Activated CD4-positive, alpha-beta T cell treated with anti-CD3 and anti-CD28 coated beads, Interleukin-2, amount 10 ng/mL, durations not matched to agents 7 days and 5 days (primary cell): ENCODE data around the gene ECT2. TPM values are rescaled to one million over a fixed set of nuclear protein-coding genes. Genes with fewer than 3 reads are reported as not detected.
"Not testable (repeated sequence)": the region's sequence is repeated elsewhere in the genome, so short reads cannot be mapped to it uniquely, and the experiment has no call there.

Source experiments
- CTCF ChIA-PET: fragments of 350-600 bp; sonication (Branson Sonifier 250); formaldehyde crosslinking; loops from one replicate; lab custom pipeline; 2021; ENCODE audit warnings: antibody characterized with exemption; lab: Charles Lee
- POLR2A ChIA-PET: fragments of 350-600 bp; sonication (Branson Sonifier 250); formaldehyde crosslinking; loops from one replicate; lab custom pipeline; 2021; ENCODE audit warnings: antibody characterized with exemption; lab: Charles Lee
- DNase-seq: peaks from one replicate; pipeline ENCODE4 v3.0.0-alpha.2; 2020
- H3K27ac Mint-ChIP-seq: one replicate; pipeline ENCODE4 v1.8.0; 2021; ENCODE audit warnings: mild to moderate bottlenecking, moderate library complexity, mixed read lengths
- H3K27me3 Mint-ChIP-seq: one replicate; pipeline ENCODE4 v1.8.0; 2021; ENCODE audit warnings: mixed read lengths
- H3K36me3 Mint-ChIP-seq: one replicate; pipeline ENCODE4 v1.8.0; 2021; ENCODE audit warnings: low read depth, mixed read lengths
- H3K4me1 Mint-ChIP-seq: one replicate; pipeline ENCODE4 v1.8.0; 2021; ENCODE audit warnings: mixed read lengths
- H3K4me3 Mint-ChIP-seq: one replicate; pipeline ENCODE4 v1.8.0; 2021; ENCODE audit warnings: mild to moderate bottlenecking, moderate library complexity, mixed read lengths
- H3K9me3 Mint-ChIP-seq: one replicate; pipeline ENCODE4 v1.8.0; 2021; ENCODE audit warnings: mixed read lengths
- total RNA-seq, 2 experiments: library from RNA; stranded (reverse); gene quantifications; one replicate each; pipeline ENCODE4 v1.2.3, GENCODE V29; 2021

Gene ECT2
- total RNA-seq, 2 experiments from 2014 or later: 56.0 to 60.2 TPM

DNA sequence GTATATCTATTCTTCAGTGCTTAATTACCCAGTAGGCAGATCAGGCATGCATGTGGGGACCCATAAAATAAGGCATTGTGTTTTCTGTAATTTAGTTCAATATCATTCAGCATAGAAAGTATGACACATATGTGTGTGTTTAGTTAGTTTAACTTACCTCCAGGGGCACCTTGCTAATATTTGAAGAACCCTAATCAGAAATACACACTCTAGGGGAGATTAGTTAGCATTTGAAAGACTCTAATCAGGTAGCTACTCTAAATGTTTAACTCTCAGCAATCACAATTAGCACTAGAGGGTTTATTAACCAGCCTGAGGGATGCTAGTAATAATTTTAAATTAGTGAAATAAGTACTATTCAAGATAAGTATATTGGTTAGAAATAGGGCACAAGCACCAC is 104.5 kb downstream of the ECT2 start:
- DNase-seq: no peak
- Mint-ChIP-seq H3K4me3 (no peak overlapping the region), H3K36me3 (no peaks in the 10 kb centered on the region), H3K27me3 (peaks cover 5% of the 10 kb centered on the region), H3K27ac (no peak overlapping the region), H3K4me1 (no peaks in the 10 kb centered on the region), H3K9me3 (no peaks in the 10 kb centered on the region)
- CTCF ChIA-PET: no interaction called here
- POLR2A ChIA-PET: no interaction called here

DNA sequence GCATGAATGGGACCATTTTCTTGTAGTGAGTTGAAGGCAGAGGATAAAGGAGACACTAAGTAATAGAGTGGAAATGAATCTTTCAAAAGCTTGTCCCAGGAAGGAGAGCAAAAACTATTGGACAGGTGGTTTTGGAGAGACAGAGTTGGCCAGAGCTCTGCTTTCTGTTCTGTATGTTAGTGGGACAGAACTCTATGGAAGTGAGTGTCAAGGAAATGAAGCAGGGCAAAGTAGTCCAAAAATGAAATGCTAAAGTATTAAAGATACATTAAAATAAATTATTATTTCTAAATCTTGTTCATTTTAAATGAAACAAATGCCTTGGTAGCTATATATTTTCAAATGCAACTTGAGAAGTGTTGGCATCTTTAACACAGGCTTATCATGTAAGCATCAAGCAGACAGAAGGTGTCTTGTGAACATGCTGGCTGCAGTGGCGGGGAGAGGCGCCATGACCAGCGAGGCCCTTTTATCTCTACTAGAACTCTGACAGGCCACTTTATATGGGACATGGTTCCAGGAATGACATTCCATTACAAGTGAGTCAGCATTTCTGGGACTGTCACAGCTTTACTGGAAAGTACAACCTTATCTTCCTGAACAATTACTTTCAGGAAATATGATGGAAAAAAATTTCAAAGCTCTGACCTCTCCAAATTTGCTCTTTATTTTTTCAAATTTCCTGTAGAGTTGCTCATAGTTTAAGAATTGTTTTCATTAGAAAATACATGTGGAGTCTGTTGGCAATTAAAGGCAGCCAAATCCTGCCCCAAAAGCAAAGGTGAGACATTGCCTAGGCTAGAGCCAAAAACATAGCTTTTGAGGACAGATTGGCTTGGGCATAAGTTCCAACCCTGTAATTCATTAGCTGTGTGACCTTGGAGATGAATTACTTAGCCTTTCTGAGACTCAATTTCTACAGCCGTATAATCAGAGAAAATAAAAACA is 106.5 kb downstream of the ECT2 start:
- Mint-ChIP-seq H3K9me3 (no peaks in the 10 kb centered on the region), H3K36me3 (no peaks in the 10 kb centered on the region), H3K27ac (no peak overlapping the region), H3K27me3 (peaks cover 5% of the 10 kb centered on the region), H3K4me1 (no peaks in the 10 kb centered on the region), H3K4me3 (no peak overlapping the region)
- DNase-seq: no peak
- CTCF ChIA-PET: interaction anchor here (0.7 kb wide), 1 partner anchor 318 kb away, joined by 3 read pairs; no protein-coding TSS in a partner anchor
- POLR2A ChIA-PET: no interaction called here

DNA sequence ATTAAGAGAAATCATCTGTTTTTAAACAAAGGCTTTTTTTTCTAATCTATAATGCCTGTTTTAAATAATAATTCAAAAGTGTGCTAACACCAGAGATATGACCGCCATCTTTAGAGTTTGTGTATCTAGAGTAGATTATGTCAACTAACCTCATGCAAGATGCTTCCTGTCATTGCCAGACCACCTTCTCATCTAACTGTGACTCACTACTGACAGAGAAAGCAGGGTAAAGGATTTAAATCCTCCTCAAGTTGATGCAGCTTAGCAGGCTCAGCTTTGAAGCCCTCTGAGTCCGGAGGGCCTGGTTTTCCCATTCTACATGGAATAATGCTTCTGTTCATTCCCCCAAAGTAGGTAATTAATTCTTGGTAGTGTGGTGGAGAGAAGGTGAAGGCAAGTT is 108.5 kb downstream of the ECT2 start:
- Mint-ChIP-seq H3K4me1 (no peaks in the 10 kb centered on the region), H3K9me3 (no peaks in the 10 kb centered on the region), H3K27me3 (peaks cover 5% of the 10 kb centered on the region), H3K27ac (no peak overlapping the region), H3K36me3 (no peaks in the 10 kb centered on the region), H3K4me3 (no peak overlapping the region)
- ChIA-PET POLR2A (interaction anchor here (0.6 kb wide), 1 partner anchor 13 kb away, joined by 9 read pairs; no protein-coding TSS in a partner anchor), CTCF (no interaction called here)
- DNase-seq: no peak

DNA sequence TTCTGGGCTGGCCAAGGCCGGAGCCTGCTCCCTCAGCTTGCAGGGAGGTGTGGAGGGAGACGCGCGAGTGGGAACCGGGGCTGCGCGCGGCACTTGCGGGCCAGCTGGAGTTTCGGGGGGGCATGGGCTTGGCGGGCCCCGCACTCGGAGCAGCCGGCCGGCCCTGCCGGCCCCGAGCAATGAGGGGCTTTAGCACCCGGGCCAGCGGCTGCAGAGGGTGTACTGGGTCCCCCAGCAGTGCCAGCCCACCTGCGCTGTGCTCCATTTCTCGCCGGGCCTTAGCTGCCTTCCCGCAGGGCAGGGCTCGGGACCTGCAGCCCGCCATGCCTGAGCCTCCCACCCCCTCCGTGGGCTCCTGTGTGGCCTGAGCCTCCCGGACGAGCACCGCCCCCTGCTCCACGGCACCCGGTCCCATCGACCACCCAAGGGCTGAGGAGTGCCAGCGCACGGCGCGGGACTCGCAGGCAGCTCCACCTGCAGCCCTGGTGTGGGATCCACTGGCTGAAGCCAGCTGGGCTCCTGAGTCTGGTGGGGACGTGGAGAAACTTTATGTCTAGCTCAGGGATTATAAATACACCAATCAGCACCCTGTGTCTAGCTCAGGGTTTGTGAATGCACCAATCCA is 116.3 kb downstream of the ECT2 start:
- H3K9me3 Mint-ChIP-seq, H3K4me3 Mint-ChIP-seq, H3K36me3 Mint-ChIP-seq, H3K27ac Mint-ChIP-seq, CTCF ChIA-PET, POLR2A ChIA-PET, H3K4me1 Mint-ChIP-seq, DNase-seq, H3K27me3 Mint-ChIP-seq: not testable (repeated sequence)

DNA sequence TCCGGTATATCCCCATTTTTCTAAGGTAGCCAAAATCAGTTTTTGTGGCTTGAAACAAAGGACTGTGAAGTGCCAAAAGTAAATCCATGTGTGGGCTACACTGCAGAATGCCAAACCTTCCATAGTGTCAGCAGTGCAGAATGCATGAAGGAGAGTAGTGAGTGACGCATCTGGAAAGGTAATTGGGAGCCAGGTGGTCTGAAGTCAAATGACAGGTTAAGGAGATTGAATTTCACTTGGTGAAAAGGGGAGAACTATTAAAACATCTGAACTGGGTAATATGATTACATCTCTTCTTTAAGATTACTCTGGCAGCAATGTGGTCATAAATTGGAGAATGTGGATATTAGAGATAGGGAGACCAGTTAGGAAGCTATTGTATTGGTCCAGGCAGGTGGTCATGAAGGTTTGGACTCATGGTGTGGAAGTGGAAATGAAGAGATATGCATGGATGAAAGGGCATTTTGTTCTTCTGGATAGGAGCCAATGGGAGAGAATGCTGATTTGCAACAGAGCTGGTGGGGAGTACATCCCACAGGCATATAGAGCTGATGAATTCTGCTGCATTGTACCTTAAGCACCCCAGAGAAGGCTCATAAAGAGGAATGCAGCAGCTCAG is 118.2 kb downstream of the ECT2 start:
- Mint-ChIP-seq H3K36me3 (no peaks in the 10 kb centered on the region), H3K27me3 (peaks cover 2% of the 10 kb centered on the region), H3K27ac (no peak overlapping the region), H3K9me3 (no peaks in the 10 kb centered on the region), H3K4me1 (no peaks in the 10 kb centered on the region), H3K4me3 (no peak overlapping the region)
- ChIA-PET CTCF (no interaction called here), POLR2A (no interaction called here)
- DNase-seq: no peak

DNA sequence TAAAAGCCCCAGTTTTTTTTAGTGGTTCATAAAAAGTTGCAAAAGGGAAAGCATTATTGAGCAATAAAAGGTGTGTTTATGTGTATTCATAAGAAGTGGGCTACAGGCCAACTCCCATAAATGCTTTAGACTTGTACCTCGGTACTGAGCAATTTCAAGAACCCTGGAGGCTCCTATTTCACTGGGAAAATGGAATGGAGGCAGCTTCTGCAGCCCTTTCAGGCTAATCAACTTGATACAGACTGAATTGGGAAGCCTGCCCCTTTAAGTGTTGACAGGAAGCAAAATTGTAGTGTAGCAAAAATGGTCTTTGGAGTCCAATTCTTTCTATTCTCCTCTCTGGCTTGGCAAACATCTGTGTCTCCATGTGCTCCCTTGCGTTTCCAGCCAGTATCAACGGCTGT is 118.8 kb downstream of the ECT2 start:
- DNase-seq: no peak
- ChIA-PET CTCF (no interaction called here), POLR2A (no interaction called here)
- H3K27me3 Mint-ChIP-seq: peaks cover 2% of the 10 kb centered on the region
- no peaks in the 10 kb centered on the region for H3K9me3 Mint-ChIP-seq
- H3K36me3 Mint-ChIP-seq: no peaks in the 10 kb centered on the region
- H3K4me3 Mint-ChIP-seq: no peak overlapping the region
- H3K4me1 Mint-ChIP-seq: no peaks in the 10 kb centered on the region
- no peak overlapping the region for H3K27ac Mint-ChIP-seq

DNA sequence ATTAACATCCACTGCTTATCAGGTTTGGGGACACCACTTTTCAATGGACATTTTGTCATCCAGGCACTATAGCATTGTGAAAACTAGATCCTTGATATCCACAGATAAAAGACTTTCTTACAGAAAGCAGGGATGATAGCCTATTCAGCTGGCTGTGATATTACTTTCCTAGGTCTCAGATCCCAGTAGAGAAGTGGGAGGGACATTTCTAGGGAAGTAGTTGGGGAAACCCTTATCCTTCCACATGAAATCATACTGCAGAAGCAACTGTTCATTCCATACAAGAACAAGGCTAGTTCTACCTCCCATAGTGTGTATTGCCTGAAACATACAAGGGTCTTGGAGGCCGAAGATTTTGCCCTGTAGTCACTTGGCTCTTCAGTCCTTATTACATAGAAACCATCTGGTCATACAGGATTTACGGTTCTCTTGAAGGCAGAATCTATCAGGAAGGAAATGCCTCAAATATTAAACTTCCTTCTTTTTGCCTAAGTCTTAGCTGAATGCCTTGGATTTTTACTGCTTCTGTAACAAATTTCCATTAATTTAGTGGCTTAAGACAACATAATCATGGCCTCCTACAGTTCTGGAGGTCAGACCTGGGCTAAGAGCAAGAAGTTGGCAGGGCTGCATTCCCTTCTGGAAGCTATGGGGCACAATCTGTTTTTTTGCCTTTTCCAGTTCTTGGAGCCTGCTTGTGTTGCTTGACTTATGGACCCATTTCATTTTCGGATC is 119.4 kb downstream of the ECT2 start:
- DNase-seq: no peak
- ChIA-PET CTCF (no interaction called here), POLR2A (no interaction called here)
- Mint-ChIP-seq H3K27me3 (peaks cover 2% of the 10 kb centered on the region), H3K4me3 (no peak overlapping the region), H3K4me1 (no peaks in the 10 kb centered on the region), H3K9me3 (no peaks in the 10 kb centered on the region), H3K27ac (no peak overlapping the region), H3K36me3 (no peaks in the 10 kb centered on the region)

Other genes starting within 250 kb of the ECT2 start
- gene TNFSF10, start 227.3 kb upstream of the ECT2 start, total RNA-seq: 10 to 100 TPM; 83.8 to 97.9 TPM
- 1 to 10 TPM; 5.0 to 6.8 TPM for gene NCEH1, start 39.7 kb upstream of the ECT2 start, total RNA-seq